ENCODE results near the gene PFN3. TPM values are rescaled to one million over a fixed set of nuclear protein-coding genes. Genes with fewer than 3 reads are reported as not detected.

The PFN3 gene
- total and polyA plus RNA-seq, 2 of the 13 experiments (the other 11 are each of a cell fraction or from before 2014, with no cell fraction given), result not detected

- TF ChIP-seq ZNF253 (CRISPR knock-in tag; IDR thresholded peaks at IDR 0.05; ENCODE audit: borderline replicate concordance), result 0 out of 2 replicates have a peak, but pooled peaks have one; percentile 25
- peak; percentile 84 for TF ChIP-seq ZNF629 (CRISPR knock-in tag; conservative IDR thresholded peaks at IDR 0.05)
- no peak for TF ChIP-seq GZF1 (CRISPR knock-in tag; IDR thresholded peaks at IDR 0.05)
- no peak for TF ChIP-seq ZZZ3 (CRISPR knock-in tag; IDR thresholded peaks at IDR 0.05; ENCODE audit: borderline replicate concordance)
- 0 out of 2 replicates have a peak, but pooled peaks have one; percentile 42 for TF ChIP-seq ZMYM3 (CRISPR knock-in tag; IDR thresholded peaks at IDR 0.05)
These were observed 45.1 kb downstream of the PFN3 start (continued) for GRCh38 chr5:177355162-177355867.

GRCh38 chr5:177354711-177355110, 45.8 kb downstream of the PFN3 start:
- Histone ChIP-seq H3K27me3 (ENCODE audit: control insufficient read depth in 1 of 2, insufficient read depth in 2 of 2, low read length in 2 of 2) (peaks cover 0 to under 1% of the 10 kb centered on the region in 2 experiments; a peak in 1 of 5 replicates), H2AFZ (ENCODE audit: low read length) (no peak overlapping the region), H3K4me3 (replicated peaks in 1 of 3; ENCODE audit: insufficient read depth in 1 of 3, low read depth in 2 of 3, low read length in 3 of 3) (peak overlapping the region in 2 of 3 experiments; percentile 8 to 33; a peak in 3 of 6 replicates), H3K9me3 (ENCODE audit: low read length) (no peaks in the 10 kb centered on the region), H3K4me1 (ENCODE audit: insufficient read depth, low read length) (peaks cover 88% of the 10 kb centered on the region), H3K36me3 (replicated peaks in 1 of 2; ENCODE audit: control insufficient read depth in 1 of 2, insufficient read depth in 2 of 2, low read length in 2 of 2) (no peaks in the 10 kb centered on the region; a peak in 1 of 5 replicates), H3K27ac (ENCODE audit: extremely low read length, insufficient read depth, low read length) (peak overlapping the region; percentile 60), H4K20me1 (ENCODE audit: insufficient read depth, low read length) (no peaks in the 10 kb centered on the region), H3K4me2 (ENCODE audit: low read depth, low read length) (peak overlapping the region; percentile 75), H3K9ac (ENCODE audit: insufficient read depth, low read depth, low read length) (peak overlapping the region; percentile 45), H3K79me2 (ENCODE audit: insufficient read depth, low read length) (peaks cover 17% of the 10 kb centered on the region)
- ChIA-PET POLR2A (interaction anchor here (0.6 to 6.8 kb wide), 17 partner anchors 9 to 268 kb away, joined by 3 to 84 read pairs (median 4); partner anchors contain the start of genes F12, FGFR4 and PDLIM7), CTCF (ENCODE audit: low intra/inter-chr PET ratio, low total read pairs) (no interaction called here)
- ATAC-seq (no peak), FAIRE-seq (no peak), DNase-seq (ENCODE audit: low spot score) (no peak)
- intact Hi-C loops (cut with micrococcal nuclease; ENCODE audit: unreplicated experiment), result no loop called here
- BruUV-seq (replicated peaks), result TSS peak; percentile 83
- WGBS (ENCODE audit: low lambda C conversion rate), result 59% methylated on average over 3 of the region's 3 CpGs
- in situ Hi-C loops (cut with HindIII; ENCODE audit: extremely low pct_ligation_motif_present, low pct_unique_long_range_greater_than_20kb), result loop anchor here (25.0 kb wide), 1 partner anchor 817 kb away; the partner anchor contains the start of genes CDHR2 and RNF44
- no peak for TF ChIP-seq ZNF878 (CRISPR knock-in tag; IDR thresholded peaks at IDR 0.05)
- TF ChIP-seq ZBTB34 (CRISPR knock-in tag; IDR thresholded peaks at IDR 0.05), result no peak
- no peak for TF ChIP-seq ZNF7 (CRISPR knock-in tag; IDR thresholded peaks at IDR 0.05)
- no peak for TF ChIP-seq IKZF4 (CRISPR knock-in tag; IDR thresholded peaks at IDR 0.05; ENCODE audit: borderline replicate concordance, low read depth, not compliant biosample characterization)
- no peak for TF ChIP-seq ZBTB46 (CRISPR knock-in tag; IDR thresholded peaks at IDR 0.05; ENCODE audit: borderline replicate concordance)
- TF ChIP-seq THAP9 (CRISPR knock-in tag; IDR thresholded peaks at IDR 0.05; ENCODE audit: borderline replicate concordance), result no peak

All from HepG2 (cell line).